Caco-2 (cell line): ENCODE results near the gene RERE. TPM values are rescaled to one million over a fixed set of nuclear protein-coding genes. Genes with fewer than 3 reads are reported as not detected.

ENCODE experiments used
- BruUV-seq: library from RNA; stranded (reverse); fragments of 400-500 nt; replicated peaks from 2 replicates; lab custom pipeline; 2021; lab: Mats Ljungman, UMichigan
- CTCF ChIA-PET: fragments of 300-600 bp; sonication (Branson Sonifier 250); formaldehyde crosslinking; loops from one replicate; lab custom pipeline; 2022; ENCODE audit warnings: antibody characterized with exemption; lab: Charles Lee
- POLR2A ChIA-PET: fragments of 300-600 bp; sonication (Branson Sonifier 250); formaldehyde crosslinking; loops from one replicate; lab custom pipeline; 2022; ENCODE audit warnings: antibody characterized with exemption; lab: Charles Lee
- DNase-seq, 2 experiments: peaks; one replicate each; pipeline versions ENCODE4 v3.0.0 to v3.0.0-alpha.2; 2020 to 2022
- H3K27me3 ChIP-seq: replicated peaks from 2 replicates; pipeline ENCODE4 v1.6.0; 2011; ENCODE audit warnings: low read length; ENCODE audit not compliant: control insufficient read depth, insufficient read depth
- H3K36me3 ChIP-seq: 2 replicates; pipeline ENCODE4 v1.5.1; 2011; ENCODE audit warnings: low read length; ENCODE audit not compliant: control insufficient read depth, insufficient read depth
- H3K4me1 ChIP-seq: fragments of 250-450 bp; sonication (Bioruptor Pico); 2 replicates; pipeline ENCODE4 v1.5.1; 2020; ENCODE audit warnings: mild to moderate bottlenecking
- H3K4me3 ChIP-seq: 2 replicates; pipeline ENCODE4 v1.5.1; 2011; ENCODE audit warnings: low read depth, mild to moderate bottlenecking, control low read depth, low read length
- H3K9me3 ChIP-seq: fragments of 250-450 bp; sonication (Bioruptor Pico); 2 replicates; pipeline ENCODE4 v1.5.1; 2020; ENCODE audit warnings: mild to moderate bottlenecking, moderate library complexity
- H3K27ac Mint-ChIP-seq: one replicate; pipeline ENCODE4 v1.8.0; 2022; ENCODE audit warnings: mixed read lengths; ENCODE audit not compliant: unreplicated experiment
- H3K27me3 Mint-ChIP-seq: one replicate; pipeline ENCODE4 v1.8.0; 2022; ENCODE audit warnings: mixed read lengths; ENCODE audit not compliant: insufficient read depth, unreplicated experiment
- H3K36me3 Mint-ChIP-seq: one replicate; pipeline ENCODE4 v1.8.0; 2022; ENCODE audit warnings: mild to moderate bottlenecking, mixed read lengths; ENCODE audit not compliant: insufficient read depth, unreplicated experiment
- H3K4me1 Mint-ChIP-seq: one replicate; pipeline ENCODE4 v1.8.0; 2022; ENCODE audit warnings: low read depth, mixed read lengths; ENCODE audit not compliant: unreplicated experiment
- H3K4me3 Mint-ChIP-seq: one replicate; pipeline ENCODE4 v1.8.0; 2022; ENCODE audit warnings: mild to moderate bottlenecking, moderate library complexity, mixed read lengths; ENCODE audit not compliant: unreplicated experiment
- H3K9me3 Mint-ChIP-seq: one replicate; pipeline ENCODE4 v1.8.0; 2022; ENCODE audit warnings: mixed read lengths; ENCODE audit not compliant: unreplicated experiment
- intact Hi-C: fragments of 100-400 bp; cut with micrococcal nuclease; formaldehyde crosslinking; loops from one replicate; pipeline ENCODE4 v1.10.0; 2022; ENCODE audit not compliant: unreplicated experiment
- total RNA-seq: library from RNA; stranded (reverse); gene quantifications from 2 replicates; pipeline ENCODE4 v1.2.3, GENCODE V29; 2022
- TF ChIP-seq, protein P1 (sequence below), 2 experiments: fragments of 200-600 bp in 1 of 2; IDR thresholded peaks; 1 replicate in 1 of 2; 2 replicates in 1 of 2; pipeline versions ENCODE4 v1.5.1 to v1.8.0; 2011 to 2022; ENCODE audit warnings: antibody characterized with exemption in 1 of 2, control low read depth in 1 of 2, inconsistent platforms in 1 of 2, low read depth in 1 of 2, low read length in 1 of 2, mild to moderate bottlenecking in 1 of 2, moderate library complexity in 1 of 2; ENCODE audit not compliant: insufficient read depth in 1 of 2, severe bottlenecking in 1 of 2, unreplicated experiment in 1 of 2

The RERE gene
- total RNA-seq, 1 experiment from 2014 or later: 85.2 TPM

DNA sequence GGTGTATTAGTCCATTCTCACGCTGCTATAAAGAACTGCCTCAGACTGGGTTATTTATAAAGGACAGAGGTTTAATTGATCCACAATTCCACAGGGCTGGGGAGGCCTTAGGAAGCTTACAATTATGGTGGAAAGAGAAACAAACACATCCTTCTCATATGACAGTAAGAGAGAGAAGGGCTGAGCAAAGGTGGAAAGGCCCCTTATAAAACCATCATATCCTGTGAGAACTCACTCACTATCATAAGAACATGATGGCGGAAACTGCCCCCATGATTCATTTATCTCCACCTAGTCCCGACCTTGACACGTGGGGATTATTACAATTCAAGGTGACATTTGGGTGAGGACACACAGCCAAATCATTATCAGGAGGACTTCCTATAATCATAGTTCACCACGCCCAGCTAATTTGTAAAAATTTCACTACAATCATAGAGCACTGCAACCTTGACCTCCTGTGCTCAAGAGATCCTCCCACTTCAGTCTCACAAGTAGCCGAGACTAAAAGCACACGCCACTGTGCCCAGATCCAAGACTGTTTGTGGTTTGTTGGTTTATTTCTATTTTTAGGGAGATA, 164.9 kb downstream of the RERE start:
- BruUV-seq: no TSS peak
- no peaks in the 10 kb centered on the region for H3K4me1 Mint-ChIP-seq
- ChIA-PET CTCF (interaction anchor here (0.6 kb wide), 1 partner anchor 57 kb away, joined by 3 read pairs; no protein-coding TSS in a partner anchor), POLR2A (no interaction called here)
- no peaks in the 10 kb centered on the region for H3K27me3 Mint-ChIP-seq
- Histone ChIP-seq H3K36me3 (no peaks in the 10 kb centered on the region; the same call in 1 of the 2 replicates), H3K4me1 (no peaks in the 10 kb centered on the region), H3K9me3 (no peaks in the 10 kb centered on the region), H3K4me3 (no peak overlapping the region), H3K27me3 (no peaks in the 10 kb centered on the region)
- DNase-seq: no peak
- peaks cover 37% of the 10 kb centered on the region for H3K36me3 Mint-ChIP-seq
- intact Hi-C loops: no loop called here
- no peak overlapping the region for H3K27ac Mint-ChIP-seq
- TF ChIP-seq, protein P1, sequence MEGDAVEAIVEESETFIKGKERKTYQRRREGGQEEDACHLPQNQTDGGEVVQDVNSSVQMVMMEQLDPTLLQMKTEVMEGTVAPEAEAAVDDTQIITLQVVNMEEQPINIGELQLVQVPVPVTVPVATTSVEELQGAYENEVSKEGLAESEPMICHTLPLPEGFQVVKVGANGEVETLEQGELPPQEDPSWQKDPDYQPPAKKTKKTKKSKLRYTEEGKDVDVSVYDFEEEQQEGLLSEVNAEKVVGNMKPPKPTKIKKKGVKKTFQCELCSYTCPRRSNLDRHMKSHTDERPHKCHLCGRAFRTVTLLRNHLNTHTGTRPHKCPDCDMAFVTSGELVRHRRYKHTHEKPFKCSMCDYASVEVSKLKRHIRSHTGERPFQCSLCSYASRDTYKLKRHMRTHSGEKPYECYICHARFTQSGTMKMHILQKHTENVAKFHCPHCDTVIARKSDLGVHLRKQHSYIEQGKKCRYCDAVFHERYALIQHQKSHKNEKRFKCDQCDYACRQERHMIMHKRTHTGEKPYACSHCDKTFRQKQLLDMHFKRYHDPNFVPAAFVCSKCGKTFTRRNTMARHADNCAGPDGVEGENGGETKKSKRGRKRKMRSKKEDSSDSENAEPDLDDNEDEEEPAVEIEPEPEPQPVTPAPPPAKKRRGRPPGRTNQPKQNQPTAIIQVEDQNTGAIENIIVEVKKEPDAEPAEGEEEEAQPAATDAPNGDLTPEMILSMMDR (IDR thresholded peaks at IDR 0.05; ENCODE audit: insufficient read depth in 1 of 2, low read depth in 1 of 2, low read length in 1 of 2, severe bottlenecking in 1 of 2, unreplicated experiment in 1 of 2): no peak
- no peaks in the 10 kb centered on the region for H3K9me3 Mint-ChIP-seq
- H3K4me3 Mint-ChIP-seq: no peak overlapping the region

DNA sequence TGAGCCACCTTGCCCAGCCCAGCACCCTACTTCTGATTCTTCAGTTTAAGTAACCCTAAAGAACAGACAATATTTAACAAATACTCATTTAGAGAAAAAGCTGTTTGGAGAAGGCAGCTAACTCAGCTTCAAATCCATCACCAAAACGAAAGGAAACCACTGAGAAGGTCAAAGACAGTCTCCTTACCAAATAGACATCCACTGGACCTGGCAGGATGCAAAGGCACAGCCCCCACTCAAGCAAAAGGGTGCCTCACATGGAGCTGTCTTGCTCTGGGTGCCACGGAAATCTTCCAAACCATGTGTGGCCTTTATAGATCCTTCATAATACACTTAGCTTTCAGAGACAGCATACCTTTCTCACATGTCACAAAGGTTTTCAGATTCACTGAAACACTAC, 165.5 kb downstream of the RERE start:
- H3K4me1 ChIP-seq: no peaks in the 10 kb centered on the region
- no TSS peak for BruUV-seq
- H3K27ac Mint-ChIP-seq: no peak overlapping the region
- no peak overlapping the region for H3K4me3 ChIP-seq
- ChIA-PET POLR2A (no interaction called here), CTCF (interaction anchor here (0.6 kb wide), 1 partner anchor 56 kb away, joined by 3 read pairs; no protein-coding TSS in a partner anchor)
- H3K4me1 Mint-ChIP-seq: no peaks in the 10 kb centered on the region
- H3K27me3 ChIP-seq: no peaks in the 10 kb centered on the region
- TF ChIP-seq, protein P1 (IDR thresholded peaks at IDR 0.05; ENCODE audit: insufficient read depth in 1 of 2, low read depth in 1 of 2, low read length in 1 of 2, severe bottlenecking in 1 of 2, unreplicated experiment in 1 of 2): no peak
- no peaks in the 10 kb centered on the region for H3K9me3 ChIP-seq
- H3K36me3 ChIP-seq: no peaks in the 10 kb centered on the region; the same call in none of the 2 replicates
- no peaks in the 10 kb centered on the region for H3K9me3 Mint-ChIP-seq
- no peaks in the 10 kb centered on the region for H3K27me3 Mint-ChIP-seq
- H3K4me3 Mint-ChIP-seq: no peak overlapping the region
- H3K36me3 Mint-ChIP-seq: peaks cover 37% of the 10 kb centered on the region
- DNase-seq: no peak
- intact Hi-C loops: no loop called here

DNA sequence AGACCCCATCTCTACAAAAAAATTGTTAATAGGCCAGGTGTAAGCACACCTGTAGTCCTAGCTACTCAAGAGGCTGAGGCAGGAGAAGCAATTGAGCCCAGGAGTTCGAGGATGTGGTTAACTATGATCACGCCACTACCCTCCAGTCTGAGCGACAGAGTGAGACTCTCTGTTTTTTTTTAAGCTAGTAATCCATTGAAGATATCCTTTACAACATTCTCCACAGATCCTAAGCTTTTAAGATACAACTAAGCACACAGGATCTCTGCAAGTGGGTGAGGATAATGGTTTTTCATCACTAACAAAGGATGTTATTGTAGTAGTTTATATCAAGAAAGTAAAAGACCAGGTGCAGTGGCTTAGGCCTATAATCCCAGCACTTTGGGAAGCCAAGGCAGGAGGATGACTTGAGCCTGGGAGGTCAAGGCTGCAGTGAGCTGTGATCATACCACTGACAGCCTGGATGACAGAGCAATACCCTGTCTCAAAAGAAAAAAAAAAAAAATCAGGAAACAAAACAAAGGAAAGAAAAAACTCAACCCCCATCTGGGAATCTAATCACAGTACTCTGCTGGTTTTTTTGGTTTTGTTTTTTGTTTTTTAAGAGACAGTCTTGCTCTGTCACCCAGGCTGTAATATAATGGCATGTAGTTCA, 166.1 kb downstream of the RERE start:
- Mint-ChIP-seq H3K36me3 (peaks cover 34% of the 10 kb centered on the region), H3K9me3 (no peaks in the 10 kb centered on the region), H3K4me3 (no peak overlapping the region), H3K27ac (no peak overlapping the region), H3K4me1 (no peaks in the 10 kb centered on the region), H3K27me3 (no peaks in the 10 kb centered on the region)
- Histone ChIP-seq H3K27me3 (no peaks in the 10 kb centered on the region), H3K4me3 (no peak overlapping the region), H3K9me3 (no peaks in the 10 kb centered on the region), H3K36me3 (no peaks in the 10 kb centered on the region; the same call in none of the 2 replicates), H3K4me1 (no peaks in the 10 kb centered on the region)
- DNase-seq: no peak
- BruUV-seq: no TSS peak
- TF ChIP-seq, protein P1 (IDR thresholded peaks at IDR 0.05; ENCODE audit: insufficient read depth in 1 of 2, low read depth in 1 of 2, low read length in 1 of 2, severe bottlenecking in 1 of 2, unreplicated experiment in 1 of 2): no peak
- CTCF ChIA-PET: no interaction called here
- POLR2A ChIA-PET: no interaction called here
- intact Hi-C loops: no loop called here
